Measurements from ENCODE around the gene SOX4. TPM values are rescaled to one million over a fixed set of nuclear protein-coding genes. Genes with fewer than 3 reads are reported as not detected.
"Not testable (repeated sequence)": the region's sequence is repeated elsewhere in the genome, so short reads cannot be mapped to it uniquely, and the experiment has no call there.

SOX4 gene
- 100 to 1,000 TPM; 126 to 173 (median 150) TPM for polyA plus RNA-seq (ENCODE audit: insufficient read length in 4 of 4)

- DNase-seq (ENCODE audit: low read depth in 4 of 4, low spot score in 3 of 4) = peak; percentile 95 to 100 (median 99)
Observed at GRCh38 chr6:21593412-21593926, at the start of gene SOX4. Gene SOX4 (plus strand): TSS chr6:21593751. CDS start chr6:21594535, 784 bp downstream.

GRCh38 chr6:21552286-21552685 is 41.3 kb upstream of the SOX4 start:
- DNase-seq (ENCODE audit: low read depth in 4 of 4, low spot score in 3 of 4) = not testable (repeated sequence)

GRCh38 chr6:21554286-21554685 is 39.3 kb upstream of the SOX4 start:
- no peak for DNase-seq (ENCODE audit: low read depth in 4 of 4, low spot score in 3 of 4)

GRCh38 chr6:21555197-21555596 is 38.4 kb upstream of the SOX4 start:
- DNase-seq (ENCODE audit: low read depth in 4 of 4, low spot score in 3 of 4) = no peak

GRCh38 chr6:21556511-21556910 is 37.0 kb upstream of the SOX4 start:
- DNase-seq (ENCODE audit: low read depth in 4 of 4, low spot score in 3 of 4) = no peak

GRCh38 chr6:21556968-21557721 is 36.4 kb upstream of the SOX4 start:
- DNase-seq (ENCODE audit: low read depth in 4 of 4, low spot score in 3 of 4) = no peak

GRCh38 chr6:21559238-21559637 is 34.3 kb upstream of the SOX4 start:
- DNase-seq (ENCODE audit: low read depth in 4 of 4, low spot score in 3 of 4) = no peak

- DNase-seq (ENCODE audit: low read depth in 4 of 4, low spot score in 3 of 4) = no peak
Observed at GRCh38 chr6:21560249-21560648, 33.3 kb upstream of the SOX4 start.

- DNase-seq (ENCODE audit: low read depth in 4 of 4, low spot score in 3 of 4) = no peak
Observed at GRCh38 chr6:21565431-21565830, 28.1 kb upstream of the SOX4 start.

- DNase-seq (ENCODE audit: low read depth in 4 of 4, low spot score in 3 of 4) = no peak
Observed at GRCh38 chr6:21578523-21578922, 15.0 kb upstream of the SOX4 start.

GRCh38 chr6:21582651-21583050 is 10.9 kb upstream of the SOX4 start:
- no peak for DNase-seq (ENCODE audit: low read depth in 4 of 4, low spot score in 3 of 4)

GRCh38 chr6:21586300-21586699 is 7.3 kb upstream of the SOX4 start:
- DNase-seq (ENCODE audit: low read depth in 4 of 4, low spot score in 3 of 4) = no peak

GRCh38 chr6:21586740-21587178 is 6.8 kb upstream of the SOX4 start:
- DNase-seq (ENCODE audit: low read depth in 4 of 4, low spot score in 3 of 4) = no peak

GRCh38 chr6:21587179-21587960 is 6.2 kb upstream of the SOX4 start:
- DNase-seq (ENCODE audit: low read depth in 4 of 4, low spot score in 3 of 4) = peak in 1 of 4 donors; percentile 65

GRCh38 chr6:21587961-21588480 is 5.5 kb upstream of the SOX4 start:
- peak in 3 of 4 donors; percentile 70 to 81 (median 73) for DNase-seq (ENCODE audit: low read depth in 4 of 4, low spot score in 3 of 4)

- peak; percentile 76 to 84 (median 80) for DNase-seq (ENCODE audit: low read depth in 4 of 4, low spot score in 3 of 4)
Observed at GRCh38 chr6:21588481-21589351, 4.8 kb upstream of the SOX4 start.

GRCh38 chr6:21589352-21590345 is 3.9 kb upstream of the SOX4 start:
- peak; percentile 83 to 88 (median 86) for DNase-seq (ENCODE audit: low read depth in 4 of 4, low spot score in 3 of 4)

- DNase-seq (ENCODE audit: low read depth in 4 of 4, low spot score in 3 of 4) = no peak
Observed at GRCh38 chr6:21590346-21590745, 3.2 kb upstream of the SOX4 start.

- no peak for DNase-seq (ENCODE audit: low read depth in 4 of 4, low spot score in 3 of 4)
Observed at GRCh38 chr6:21591446-21591845, 2.1 kb upstream of the SOX4 start.
